ENCODE results near the gene LEKR1. TPM values are rescaled to one million over a fixed set of nuclear protein-coding genes. Genes with fewer than 3 reads are reported as not detected.
"Not testable (repeated sequence)": the region's sequence is repeated elsewhere in the genome, so short reads cannot be mapped to it uniquely, and the experiment has no call there.

Gene LEKR1
- total RNA-seq, 2 donors from 2014 or later = 0.20 to 0.70 TPM

GRCh38 chr3:156817646-156818272, 8.4 kb upstream of the LEKR1 start:
- Histone ChIP-seq H3K4me3 (peak overlapping the region; percentile 46 to 67), H3K36me3 (no peaks in the 10 kb centered on the region), H3K27ac (peak overlapping the region; percentile 89 to 92), H3K9me3 (no peaks in the 10 kb centered on the region), H3K4me1 (peaks cover 0 to 16% of the 10 kb centered on the region in 2 donors), H3K27me3 (no peaks in the 10 kb centered on the region)
- DNase-seq (ENCODE audit: low spot score) = no peak
- TF ChIP-seq CTCF (IDR thresholded peaks at IDR 0.05) = no peak

- H3K27ac ChIP-seq = peak overlapping the region; percentile 89 to 92
- no peak for TF ChIP-seq CTCF (IDR thresholded peaks at IDR 0.05)
- H3K4me3 ChIP-seq = no peak overlapping the region
- H3K9me3 ChIP-seq = no peaks in the 10 kb centered on the region
- peaks cover 0 to 16% of the 10 kb centered on the region in 2 donors for H3K4me1 ChIP-seq
- no peaks in the 10 kb centered on the region for H3K27me3 ChIP-seq
- no peaks in the 10 kb centered on the region for H3K36me3 ChIP-seq
- DNase-seq (ENCODE audit: low spot score) = no peak
Measured at GRCh38 chr3:156818273-156818651, 7.9 kb upstream of the LEKR1 start.

- no peaks in the 10 kb centered on the region for H3K36me3 ChIP-seq
- no peak overlapping the region for H3K27ac ChIP-seq
- no peaks in the 10 kb centered on the region for H3K9me3 ChIP-seq
- H3K4me1 ChIP-seq = peaks cover 0 to 16% of the 10 kb centered on the region in 2 donors
- no peaks in the 10 kb centered on the region for H3K27me3 ChIP-seq
- no peak for DNase-seq (ENCODE audit: low spot score)
- H3K4me3 ChIP-seq = no peak overlapping the region
- no peak for TF ChIP-seq CTCF (IDR thresholded peaks at IDR 0.05)
Measured at GRCh38 chr3:156818890-156819289, 7.3 kb upstream of the LEKR1 start.

- no peaks in the 10 kb centered on the region for H3K27me3 ChIP-seq
- no peak overlapping the region for H3K4me3 ChIP-seq
- TF ChIP-seq CTCF (IDR thresholded peaks at IDR 0.05) = no peak
- no peak for DNase-seq (ENCODE audit: low spot score)
- H3K27ac ChIP-seq = no peak overlapping the region
- no peaks in the 10 kb centered on the region for H3K9me3 ChIP-seq
- H3K36me3 ChIP-seq = no peaks in the 10 kb centered on the region
- peaks cover 0 to 16% of the 10 kb centered on the region in 2 donors for H3K4me1 ChIP-seq
Measured at GRCh38 chr3:156819842-156820691, 6.1 kb upstream of the LEKR1 start.

GRCh38 chr3:156820692-156821080, 5.5 kb upstream of the LEKR1 start:
- H3K4me1 ChIP-seq = peaks cover 0 to 19% of the 10 kb centered on the region in 2 donors
- H3K27me3 ChIP-seq = no peaks in the 10 kb centered on the region
- H3K36me3 ChIP-seq = no peaks in the 10 kb centered on the region
- TF ChIP-seq CTCF (IDR thresholded peaks at IDR 0.05) = no peak
- no peak overlapping the region for H3K27ac ChIP-seq
- H3K9me3 ChIP-seq = no peaks in the 10 kb centered on the region
- no peak for DNase-seq (ENCODE audit: low spot score)
- H3K4me3 ChIP-seq = no peak overlapping the region

GRCh38 chr3:156822626-156823260, 3.4 kb upstream of the LEKR1 start:
- H3K27ac ChIP-seq; DNase-seq (ENCODE audit: low spot score): not testable (repeated sequence)

More at GRCh38 chr3:156822626-156823260, 3.4 kb upstream of the LEKR1 start:
- not testable (repeated sequence) for H3K27me3 ChIP-seq, H3K9me3 ChIP-seq, H3K4me3 ChIP-seq, H3K36me3 ChIP-seq
- peaks cover 0 to 11% of the 10 kb centered on the region in 2 donors for H3K4me1 ChIP-seq

Measured in right atrium auricular region (tissue), 2 donors.